ENCODE data around the gene IRAK3. TPM values are rescaled to one million over a fixed set of nuclear protein-coding genes. Genes with fewer than 3 reads are reported as not detected.

The IRAK3 gene
- total and polyA plus RNA-seq, 3 donors from 2014 or later = 3.1 to 7.0 (median 6.1) TPM

- TF ChIP-seq POLR2A (IDR thresholded peaks at IDR 0.05) (no peak), CTCF (IDR thresholded peaks at IDR 0.05) (no peak)
- 58 to 62% methylated on average over 2 of the region's 2 CpGs for WGBS, 2 donors
- no peak for DNase-seq
Measured at GRCh38 chr12:66162701-66163100, 26.3 kb upstream of the IRAK3 start.

DNA sequence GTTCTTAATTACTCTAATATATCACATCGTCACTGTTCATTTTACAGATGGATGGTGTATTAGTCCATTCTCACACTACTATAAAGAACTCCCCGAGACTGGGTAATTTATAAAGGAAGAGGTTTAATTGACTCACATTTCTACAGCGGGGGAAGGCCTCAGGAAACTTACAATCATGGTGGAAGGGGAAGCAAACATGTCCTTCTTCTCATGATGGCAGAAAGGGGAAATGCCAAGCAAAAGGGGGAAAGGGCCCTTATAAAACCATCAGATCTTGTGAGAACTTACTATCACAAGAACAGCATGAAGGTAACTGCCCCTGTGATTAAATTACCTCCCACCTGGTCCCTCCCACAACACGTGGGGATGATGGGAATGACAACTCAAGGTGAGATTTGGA lies 25.7 kb upstream of the IRAK3 start:
- 60 to 74% methylated on average over 4 of the region's 4 CpGs for WGBS, 2 donors

More at GRCh38 chr12:66162701-66163100, 26.3 kb upstream of the IRAK3 start:
- H3K36me3 ChIP-seq (ENCODE audit: low read depth, missing control alignments) = no peaks in the 10 kb centered on the region
- no peaks in the 10 kb centered on the region for H3K4me1 ChIP-seq
- intact Hi-C loops (cut with DNase I; ENCODE audit: low total_unique reads) = no loop called here
- no peak overlapping the region for H3K27ac ChIP-seq
- H3K27me3 ChIP-seq = no peaks in the 10 kb centered on the region
- H3K9me3 ChIP-seq = no peaks in the 10 kb centered on the region
- H3K4me3 ChIP-seq = no peak overlapping the region

GRCh38 chr12:66164349-66164821 lies 24.6 kb upstream of the IRAK3 start:
- Histone ChIP-seq H3K4me1 (no peaks in the 10 kb centered on the region), H3K4me3 (no peak overlapping the region), H3K9me3 (no peaks in the 10 kb centered on the region), H3K27ac (no peak overlapping the region), H3K36me3 (ENCODE audit: low read depth, missing control alignments) (no peaks in the 10 kb centered on the region), H3K27me3 (no peaks in the 10 kb centered on the region)
- TF ChIP-seq CTCF (IDR thresholded peaks at IDR 0.05) (no peak), POLR2A (IDR thresholded peaks at IDR 0.05) (no peak)
- WGBS, 2 donors = 85 to 89% methylated on average over 3 of the region's 3 CpGs
- intact Hi-C loops (cut with DNase I; ENCODE audit: low total_unique reads) = no loop called here
- no peak for DNase-seq

More for the DNA sequence above, 25.7 kb upstream of the IRAK3 start:
- H3K27me3 ChIP-seq = no peaks in the 10 kb centered on the region
- H3K4me1 ChIP-seq = no peaks in the 10 kb centered on the region
- intact Hi-C loops (cut with DNase I; ENCODE audit: low total_unique reads) = no loop called here
- H3K9me3 ChIP-seq = no peaks in the 10 kb centered on the region
- H3K27ac ChIP-seq = no peak overlapping the region
- TF ChIP-seq POLR2A (IDR thresholded peaks at IDR 0.05) (no peak), CTCF (IDR thresholded peaks at IDR 0.05) (no peak)
- no peak overlapping the region for H3K4me3 ChIP-seq
- no peaks in the 10 kb centered on the region for H3K36me3 ChIP-seq (ENCODE audit: low read depth, missing control alignments)
- DNase-seq = no peak

- no peak for DNase-seq
- no peak for TF ChIP-seq POLR2A (IDR thresholded peaks at IDR 0.05)
- TF ChIP-seq CTCF (IDR thresholded peaks at IDR 0.05) = no peak
- Histone ChIP-seq H3K27ac (no peak overlapping the region), H3K4me1 (no peaks in the 10 kb centered on the region), H3K36me3 (ENCODE audit: low read depth, missing control alignments) (no peaks in the 10 kb centered on the region), H3K9me3 (no peaks in the 10 kb centered on the region), H3K27me3 (no peaks in the 10 kb centered on the region), H3K4me3 (no peak overlapping the region)
- WGBS, 2 donors = 93 to 94% methylated on average over 2 of the region's 2 CpGs
- intact Hi-C loops (cut with DNase I; ENCODE audit: low total_unique reads) = no loop called here
Measured at GRCh38 chr12:66165141-66165540, 23.9 kb upstream of the IRAK3 start.

DNA sequence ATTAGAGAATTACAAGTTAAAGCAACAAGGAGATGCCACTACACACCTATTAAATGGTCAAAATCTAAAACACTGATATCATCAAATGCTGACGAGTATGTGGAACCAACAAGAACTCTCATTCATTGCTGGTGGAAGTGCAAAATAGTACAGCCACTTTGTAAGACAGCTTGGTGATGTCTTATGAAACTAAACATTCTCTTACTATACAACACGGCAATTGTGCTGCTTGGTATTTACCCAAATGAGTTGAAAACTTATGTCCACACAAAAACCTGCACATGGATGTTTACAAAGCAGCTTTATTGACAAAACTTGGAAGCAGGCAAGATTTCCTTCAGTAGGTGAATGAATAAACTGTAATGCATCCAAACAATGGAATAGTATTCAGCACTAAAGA lies 22.5 kb upstream of the IRAK3 start:
- H3K4me1 ChIP-seq = no peaks in the 10 kb centered on the region
- H3K27ac ChIP-seq = no peak overlapping the region
- intact Hi-C loops (cut with DNase I; ENCODE audit: low total_unique reads) = no loop called here
- H3K27me3 ChIP-seq = no peaks in the 10 kb centered on the region
- no peak for DNase-seq
- no peak overlapping the region for H3K4me3 ChIP-seq
- WGBS, 2 donors = 87 to 91% methylated on average over 2 of the region's 2 CpGs
- TF ChIP-seq POLR2A (IDR thresholded peaks at IDR 0.05) (no peak), CTCF (IDR thresholded peaks at IDR 0.05) (no peak)
- H3K9me3 ChIP-seq = no peaks in the 10 kb centered on the region
- no peaks in the 10 kb centered on the region for H3K36me3 ChIP-seq (ENCODE audit: low read depth, missing control alignments)

All from testis (tissue), 3 donors.